Mucosa of stomach (tissue), 1 donor: ENCODE data around the gene GLDN.

Source experiments
- H3K27me3 ChIP-seq: one replicate; pipeline ENCODE4 v1.7.0; 2013; ENCODE audit warnings: mild to moderate bottlenecking, low read length; ENCODE audit not compliant: control insufficient read depth, insufficient read depth
- H3K36me3 ChIP-seq: one replicate; pipeline ENCODE4 v1.7.0; 2013; ENCODE audit warnings: low read length; ENCODE audit not compliant: control insufficient read depth, insufficient read depth
- H3K4me1 ChIP-seq: one replicate; pipeline ENCODE4 v1.7.0; 2013; ENCODE audit warnings: mild to moderate bottlenecking, low read length; ENCODE audit not compliant: control insufficient read depth, insufficient read depth
- H3K4me3 ChIP-seq: one replicate; pipeline ENCODE4 v1.7.0; 2013; ENCODE audit warnings: low read length
- H3K9ac ChIP-seq: one replicate; pipeline ENCODE4 v1.7.0; 2013; ENCODE audit warnings: mild to moderate bottlenecking, low read length, moderate library complexity
- H3K9me3 ChIP-seq: one replicate; pipeline ENCODE4 v1.7.0; 2013; ENCODE audit warnings: mild to moderate bottlenecking, low read length, moderate library complexity; ENCODE audit not compliant: control insufficient read depth
- donor health status: Pancreatic carcinoma.

The GLDN gene

DNA sequence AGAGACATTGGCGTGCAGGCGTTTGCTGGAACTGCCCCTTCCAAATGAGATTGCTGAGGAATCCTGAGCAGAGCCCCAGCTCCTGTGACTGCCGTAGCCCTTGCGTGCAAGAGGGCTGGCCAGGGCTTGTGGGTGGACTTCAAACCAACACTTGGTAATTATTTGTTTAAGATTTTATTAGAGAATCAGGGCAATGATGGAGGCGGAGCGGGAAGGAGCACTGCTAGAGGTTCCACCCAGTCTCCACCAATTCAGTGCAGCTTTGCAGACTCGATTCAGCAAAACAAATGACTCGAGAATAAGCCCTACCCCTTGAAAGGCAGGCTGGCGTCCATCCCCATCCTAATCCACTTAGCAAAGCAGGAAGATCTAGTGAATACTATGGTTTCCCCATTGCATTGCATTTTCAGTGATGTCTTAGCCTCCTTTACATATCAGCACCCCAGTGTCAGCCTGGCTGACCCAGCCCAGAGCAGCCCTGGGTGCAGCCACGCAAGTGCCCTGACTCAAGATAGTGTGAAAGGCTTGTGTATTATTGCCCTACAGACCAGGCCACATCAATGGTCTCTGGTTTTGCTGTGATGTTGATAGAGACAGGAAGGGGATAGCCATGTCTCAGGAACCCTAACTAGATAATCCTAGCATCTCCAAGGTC lies 26.0 kb downstream of the GLDN start:
- no peaks in the 10 kb centered on the region for H3K27me3 ChIP-seq
- H3K4me3 ChIP-seq: no peak overlapping the region
- H3K9ac ChIP-seq: no peak overlapping the region
- H3K4me1 ChIP-seq: peaks cover 33% of the 10 kb centered on the region
- H3K9me3 ChIP-seq: no peaks in the 10 kb centered on the region
- H3K36me3 ChIP-seq: no peaks in the 10 kb centered on the region

DNA sequence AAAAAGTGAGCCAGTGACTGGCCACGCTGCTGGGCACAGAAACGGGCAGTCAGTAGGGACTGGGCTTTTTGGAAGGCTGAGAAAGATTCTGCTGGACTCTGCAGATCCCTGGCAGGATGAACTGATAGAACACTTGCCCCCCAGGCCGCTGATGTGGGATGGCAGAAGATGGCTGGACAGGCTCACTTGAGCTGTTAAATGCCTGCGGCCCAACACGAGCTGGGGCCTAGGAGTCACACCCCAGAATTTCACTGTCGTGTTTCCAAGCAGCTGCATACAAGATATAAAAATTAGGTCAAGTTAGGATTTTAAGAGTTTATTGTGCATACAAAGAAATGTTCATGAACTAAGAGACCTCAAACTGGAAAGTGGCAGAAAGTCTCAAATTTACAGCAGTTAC lies 26.9 kb downstream of the GLDN start:
- Histone ChIP-seq H3K27me3 (no peaks in the 10 kb centered on the region), H3K9me3 (no peaks in the 10 kb centered on the region), H3K4me3 (no peak overlapping the region), H3K4me1 (peaks cover 33% of the 10 kb centered on the region), H3K9ac (no peak overlapping the region), H3K36me3 (no peaks in the 10 kb centered on the region)

DNA sequence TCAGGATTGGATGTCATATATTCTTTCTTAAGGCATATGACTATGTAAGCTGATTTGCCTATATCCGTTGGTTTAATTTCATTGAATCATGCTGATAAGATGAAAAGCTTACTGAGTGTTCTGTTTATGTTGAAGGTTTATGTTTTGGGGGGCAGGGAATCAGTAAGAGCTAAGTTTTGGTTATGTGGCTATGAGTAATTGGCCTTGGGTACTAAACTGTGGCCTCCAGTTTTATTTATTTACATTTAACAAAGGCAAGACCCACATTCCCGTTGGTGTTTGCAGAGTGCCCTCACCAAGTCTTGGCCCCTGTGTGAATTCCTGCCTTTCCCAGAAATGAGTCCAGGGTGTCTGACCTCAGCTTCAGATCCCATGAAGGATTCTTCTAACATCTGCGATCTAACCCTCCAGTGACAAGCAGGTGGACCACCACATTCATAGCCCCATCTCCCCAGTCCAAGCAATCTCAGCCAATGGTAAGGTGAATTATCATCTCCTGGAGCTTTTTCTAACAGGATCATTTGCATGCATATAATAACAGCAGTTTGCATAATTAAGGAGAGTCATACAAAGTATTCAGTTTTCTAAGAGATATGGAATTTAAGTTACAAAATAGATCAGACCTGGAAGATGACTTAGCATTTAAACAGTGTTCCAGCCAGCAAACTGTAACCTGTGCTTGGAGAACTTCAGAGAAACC lies 27.4 kb downstream of the GLDN start:
- peaks cover 33% of the 10 kb centered on the region for H3K4me1 ChIP-seq
- H3K9me3 ChIP-seq: no peaks in the 10 kb centered on the region
- no peaks in the 10 kb centered on the region for H3K27me3 ChIP-seq
- no peak overlapping the region for H3K9ac ChIP-seq
- no peak overlapping the region for H3K4me3 ChIP-seq
- no peaks in the 10 kb centered on the region for H3K36me3 ChIP-seq

DNA sequence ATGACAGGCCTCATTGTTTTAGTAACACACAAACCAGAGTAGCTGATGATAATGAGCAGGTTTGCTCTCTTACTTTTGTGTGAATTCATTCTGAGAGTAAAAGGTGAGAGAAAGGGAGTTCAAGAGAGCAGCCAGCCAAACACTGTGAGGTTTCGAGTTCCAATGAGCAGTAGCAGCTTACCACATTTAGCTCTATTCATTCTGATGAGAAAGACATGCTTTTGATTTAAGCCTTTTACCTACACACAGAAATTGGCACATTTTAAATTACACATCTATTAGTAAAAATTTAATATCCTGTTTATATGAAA lies 28.0 kb downstream of the GLDN start:
- Histone ChIP-seq H3K36me3 (no peaks in the 10 kb centered on the region), H3K4me3 (no peak overlapping the region), H3K9ac (no peak overlapping the region), H3K9me3 (no peaks in the 10 kb centered on the region), H3K4me1 (peaks cover 33% of the 10 kb centered on the region), H3K27me3 (no peaks in the 10 kb centered on the region)

DNA sequence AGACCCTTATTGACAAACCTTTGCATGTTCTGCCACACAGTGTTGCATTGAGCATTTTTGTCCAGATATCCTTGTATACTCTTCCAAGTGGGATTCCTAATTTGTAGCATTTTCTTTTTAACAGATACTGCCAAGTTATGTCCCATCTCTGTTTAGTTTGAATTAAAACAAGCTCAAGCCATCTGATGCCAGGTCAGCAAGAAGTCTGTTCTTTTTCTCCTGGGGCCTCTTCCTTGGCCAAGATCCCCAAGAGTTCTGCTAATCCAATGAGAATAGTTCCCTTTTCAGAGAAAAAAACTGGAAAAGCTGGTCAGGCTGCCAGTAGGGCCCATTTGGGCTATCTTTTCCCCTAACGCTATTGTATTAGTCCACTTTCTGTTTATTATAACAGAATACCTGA lies 29.8 kb downstream of the GLDN start:
- Histone ChIP-seq H3K9me3 (no peaks in the 10 kb centered on the region), H3K9ac (no peak overlapping the region), H3K4me1 (peaks cover 25% of the 10 kb centered on the region), H3K27me3 (no peaks in the 10 kb centered on the region), H3K4me3 (no peak overlapping the region), H3K36me3 (no peaks in the 10 kb centered on the region)

DNA sequence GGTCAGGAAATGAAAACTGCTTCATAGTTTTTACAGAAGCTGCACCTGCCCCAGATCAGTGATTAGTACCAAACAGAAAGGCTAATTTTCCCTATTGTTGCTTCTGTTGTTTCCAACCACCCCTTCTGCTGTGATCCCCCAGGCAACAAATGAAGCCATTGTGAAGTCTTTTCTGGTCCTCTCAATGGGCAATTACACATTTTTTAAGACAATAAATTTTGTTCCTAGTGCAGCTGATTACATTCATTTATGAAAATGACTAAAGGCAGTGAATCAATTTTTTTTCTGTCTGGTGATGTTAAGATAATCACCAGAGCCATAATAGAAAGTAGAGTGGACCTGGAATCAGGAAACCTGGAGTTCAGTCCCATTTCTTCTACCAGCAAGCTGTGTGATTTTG lies 32.7 kb downstream of the GLDN start:
- Histone ChIP-seq H3K9me3 (no peaks in the 10 kb centered on the region), H3K4me1 (peaks cover 3% of the 10 kb centered on the region), H3K36me3 (no peaks in the 10 kb centered on the region), H3K9ac (no peak overlapping the region), H3K27me3 (no peaks in the 10 kb centered on the region), H3K4me3 (no peak overlapping the region)

DNA sequence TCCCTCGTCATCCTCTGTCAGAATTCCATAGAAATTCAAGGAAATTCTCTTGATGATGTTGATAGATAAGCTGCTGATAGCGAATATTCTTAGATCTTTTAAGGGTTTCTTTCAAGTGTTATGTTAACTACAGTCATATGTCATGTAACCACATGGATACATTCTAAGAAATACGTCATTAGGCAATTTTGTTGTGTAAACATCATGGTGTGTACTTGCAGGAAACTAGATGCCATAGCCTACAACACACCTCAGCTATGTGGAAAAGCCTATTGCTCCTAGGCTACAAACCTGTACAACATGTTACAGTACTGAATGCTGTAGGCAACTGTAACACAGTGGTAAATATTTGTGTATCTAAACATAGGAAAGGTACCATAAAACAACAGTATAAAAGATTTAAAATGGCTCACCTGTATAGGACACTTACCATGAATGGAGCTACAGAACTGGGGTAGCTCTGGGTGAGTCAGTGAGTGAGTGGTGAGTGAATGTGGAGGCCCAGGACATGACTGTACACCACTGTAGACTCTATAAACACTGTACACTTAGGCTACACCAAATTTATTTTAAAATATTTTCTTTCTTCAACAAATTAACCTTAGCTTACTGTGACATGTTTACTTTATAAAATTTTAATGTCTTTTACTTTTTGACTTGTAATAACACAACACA lies 34.6 kb downstream of the GLDN start:
- H3K4me3 ChIP-seq: no peak overlapping the region
- no peaks in the 10 kb centered on the region for H3K27me3 ChIP-seq
- H3K4me1 ChIP-seq: peaks cover 16% of the 10 kb centered on the region
- H3K9ac ChIP-seq: no peak overlapping the region
- no peaks in the 10 kb centered on the region for H3K9me3 ChIP-seq
- H3K36me3 ChIP-seq: no peaks in the 10 kb centered on the region

DNA sequence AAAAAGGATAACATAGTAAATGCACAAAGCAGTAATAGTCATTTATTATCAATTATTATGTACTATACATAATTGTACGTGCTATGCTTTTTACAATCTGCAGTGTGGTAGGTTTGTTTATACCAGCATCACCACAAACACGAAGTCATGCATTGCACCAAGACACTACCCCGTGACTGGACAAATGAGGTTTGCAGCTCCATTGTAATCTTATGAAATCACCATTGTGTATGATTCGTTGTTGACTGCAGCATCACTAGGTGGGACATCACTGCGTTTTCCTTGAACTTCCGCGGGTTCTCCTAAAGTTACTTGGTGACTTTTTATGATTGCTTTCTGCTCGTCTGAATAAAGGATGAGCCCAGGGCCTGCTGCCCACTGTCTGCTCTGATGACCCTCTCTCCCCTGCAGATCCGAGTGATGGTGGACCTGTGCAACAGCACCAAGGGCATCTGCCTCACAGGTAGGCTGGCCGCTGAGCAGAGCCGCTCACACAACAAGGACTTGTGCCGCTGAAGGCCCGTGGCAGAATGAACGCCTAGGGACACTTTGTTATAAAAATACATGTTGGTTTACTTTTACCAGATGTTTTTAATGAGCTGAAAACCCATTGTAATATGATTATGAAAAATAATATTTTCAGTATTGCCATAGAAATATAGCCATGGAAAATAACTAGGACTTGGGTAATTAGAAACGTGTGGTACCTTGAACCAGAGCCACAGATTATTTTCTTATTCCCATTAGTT lies 35.8 kb downstream of the GLDN start:
- H3K9ac ChIP-seq: no peak overlapping the region
- peaks cover 19% of the 10 kb centered on the region for H3K4me1 ChIP-seq
- H3K4me3 ChIP-seq: no peak overlapping the region

DNA sequence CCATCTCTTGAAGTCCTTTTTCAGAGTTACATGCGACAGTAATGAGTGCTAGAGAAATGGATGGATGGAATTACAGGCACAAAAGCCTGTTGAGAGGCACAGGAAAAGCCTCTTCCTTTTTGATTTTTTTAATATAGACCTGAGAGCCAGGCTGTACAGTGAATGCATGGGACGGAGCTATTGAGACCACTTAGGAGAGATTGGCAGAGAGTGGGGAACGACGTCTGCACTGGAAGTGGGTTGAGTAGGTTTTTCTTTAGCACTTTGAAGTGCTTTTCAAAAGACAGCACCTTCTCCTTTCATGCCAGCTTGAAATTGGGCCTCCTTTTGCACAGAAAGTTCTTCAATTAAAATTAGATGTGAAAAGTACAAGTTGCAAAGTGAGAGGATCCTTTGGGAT lies 37.0 kb downstream of the GLDN start:
- Histone ChIP-seq H3K4me3 (no peak overlapping the region), H3K4me1 (peaks cover 19% of the 10 kb centered on the region), H3K9ac (no peak overlapping the region)

More for the DNA sequence above, 35.8 kb downstream of the GLDN start:
- Histone ChIP-seq H3K27me3 (no peaks in the 10 kb centered on the region), H3K36me3 (no peaks in the 10 kb centered on the region), H3K9me3 (no peaks in the 10 kb centered on the region)

DNA sequence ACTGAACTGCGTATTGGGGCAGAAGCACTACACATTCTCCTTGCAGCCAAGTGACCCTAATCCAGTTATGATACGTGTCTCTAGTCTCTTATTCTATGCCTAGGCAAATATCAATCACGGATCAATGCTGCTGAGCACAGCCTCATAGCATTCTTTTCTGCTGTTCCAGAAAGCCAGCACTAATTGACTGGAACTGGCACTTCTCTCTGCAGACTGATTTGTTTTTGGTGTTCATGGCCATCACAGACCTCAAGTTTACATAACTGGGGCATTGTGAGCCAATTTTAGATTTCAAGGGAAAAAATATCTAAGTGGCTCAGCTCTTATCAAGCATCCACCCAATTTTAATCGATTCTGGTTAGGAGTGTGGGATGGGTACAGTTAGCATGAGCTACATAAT lies 37.9 kb downstream of the GLDN start:
- H3K36me3 ChIP-seq: no peaks in the 10 kb centered on the region
- H3K9ac ChIP-seq: no peak overlapping the region

More for the DNA sequence above, 37.0 kb downstream of the GLDN start:
- H3K27me3 ChIP-seq: no peaks in the 10 kb centered on the region
- H3K36me3 ChIP-seq: no peaks in the 10 kb centered on the region
- H3K9me3 ChIP-seq: no peaks in the 10 kb centered on the region

DNA sequence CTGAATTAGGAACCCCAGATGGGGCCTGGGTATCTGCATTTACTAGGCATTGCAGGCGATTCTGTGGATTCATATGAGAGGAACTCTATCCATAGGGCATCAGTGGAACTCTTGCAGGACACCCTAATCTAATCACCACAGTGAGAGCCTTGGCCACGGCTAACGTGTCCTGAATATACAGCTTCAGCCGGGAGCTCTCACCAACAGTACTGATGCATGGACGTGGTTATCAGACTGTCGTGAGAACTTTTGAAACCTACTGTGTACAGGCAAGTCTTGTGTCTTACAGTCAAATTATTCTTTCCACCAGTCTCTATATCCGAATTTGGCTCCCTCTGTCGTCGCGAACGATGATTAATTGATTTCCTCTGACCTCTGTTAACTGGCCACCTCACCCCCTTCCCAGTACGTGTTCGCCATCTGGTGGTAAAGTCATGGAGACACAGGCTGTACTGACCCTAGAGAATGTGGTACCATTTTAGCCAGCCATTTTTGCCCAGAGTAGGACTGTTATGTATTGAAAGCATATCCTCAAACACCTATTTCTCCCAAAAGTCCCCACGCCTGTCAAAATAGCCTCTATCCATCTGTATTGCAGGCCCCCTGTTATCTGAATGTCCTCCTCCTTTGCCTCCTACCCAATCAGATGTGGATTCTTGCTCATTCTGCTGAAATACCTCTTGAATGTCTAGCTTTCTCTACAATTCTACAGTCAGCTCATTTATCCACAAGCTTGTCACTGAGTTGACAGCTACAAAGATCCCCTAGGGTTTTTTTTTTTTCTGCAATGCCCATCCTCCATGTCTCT lies 39.7 kb downstream of the GLDN start:
- no peak overlapping the region for H3K9ac ChIP-seq
- no peak overlapping the region for H3K4me3 ChIP-seq
- no peaks in the 10 kb centered on the region for H3K9me3 ChIP-seq
- peaks cover 19% of the 10 kb centered on the region for H3K4me1 ChIP-seq
- no peaks in the 10 kb centered on the region for H3K36me3 ChIP-seq
- H3K27me3 ChIP-seq: no peaks in the 10 kb centered on the region

More for the DNA sequence above, 37.9 kb downstream of the GLDN start:
- H3K4me3 ChIP-seq: no peak overlapping the region
- H3K27me3 ChIP-seq: no peaks in the 10 kb centered on the region
- no peaks in the 10 kb centered on the region for H3K9me3 ChIP-seq
- H3K4me1 ChIP-seq: peaks cover 19% of the 10 kb centered on the region
